Aorta (tissue), 5 donors: ENCODE measurements around the gene KDM5B. TPM values are rescaled to one million over a fixed set of nuclear protein-coding genes. Genes with fewer than 3 reads are reported as not detected.
"Not testable (repeated sequence)": the region's sequence is repeated elsewhere in the genome, so short reads cannot be mapped to it uniquely, and the experiment has no call there.

ENCODE experiments used
- ATAC-seq: fragments of 200-7000 bp; cut with Tn5 transposase; one replicate; pipeline ENCODE4 v1.9.1; 2022; ENCODE audit warnings: moderate library complexity; ENCODE audit not compliant: low FRiP score
- DNase-seq, 2 donors: peaks; one replicate each; pipeline ENCODE4 v3.0.0-alpha.2; 2020
- H3K27ac ChIP-seq, 2 donors: one replicate each; pipeline ENCODE4 v1.5.1; 2013; ENCODE audit warnings: low read length in 2 of 2, mild to moderate bottlenecking in 2 of 2, moderate library complexity in 2 of 2, control low read depth in 1 of 2, inconsistent platforms in 1 of 2, low read depth in 1 of 2
- H3K27me3 ChIP-seq, 2 donors: one replicate each; pipeline ENCODE4 v1.6.1; 2013; ENCODE audit warnings: control low read depth in 1 of 2, low read length in 1 of 2, mild to moderate bottlenecking in 1 of 2, moderate library complexity in 1 of 2; ENCODE audit not compliant: insufficient read depth in 2 of 2, control insufficient read depth in 1 of 2
- H3K36me3 ChIP-seq, 2 donors: one replicate each; pipeline ENCODE4 v1.6.1; 2013; ENCODE audit warnings: control low read depth in 1 of 2, low read length in 1 of 2, mild to moderate bottlenecking in 1 of 2; ENCODE audit not compliant: insufficient read depth in 2 of 2, control insufficient read depth in 1 of 2
- H3K4me1 ChIP-seq, 2 donors: one replicate each; pipeline ENCODE4 v1.6.1; 2013; ENCODE audit warnings: low read length in 2 of 2, control low read depth in 1 of 2, mild to moderate bottlenecking in 1 of 2, moderate library complexity in 1 of 2; ENCODE audit not compliant: insufficient read depth in 2 of 2, control insufficient read depth in 1 of 2
- H3K4me3 ChIP-seq, 2 donors: one replicate each; pipeline ENCODE4 v1.5.1; 2013; ENCODE audit warnings: low read length in 2 of 2, control low read depth in 1 of 2, mild to moderate bottlenecking in 1 of 2
- H3K9me3 ChIP-seq: one replicate; pipeline ENCODE4 v1.6.1; 2013; ENCODE audit warnings: mild to moderate bottlenecking, low read length; ENCODE audit not compliant: control insufficient read depth
- WGBS, 2 donors: extraction: QIAGEN DNeasy Blood & Tissue Kit; methylation state at CpG; one replicate each; pipeline ENCODE4 v1.1.7; 2013; 5-methylcytosine and 5-hydroxymethylcytosine counted together
- intact Hi-C, 2 donors: fragments of 100-400 bp; cut with DNase I; formaldehyde crosslinking; loops; one replicate each; pipeline versions ENCODE4 v1.14.2 to v1.15.0; 2022
- polyA plus RNA-seq, 2 donors: library from polyadenylated mRNA; stranded (reverse); fragments of 200-250 nt; gene quantifications; one replicate each; pipeline ENCODE4 v1.2.3, GENCODE V29; 2013
- total RNA-seq, 2 donors: library from RNA; stranded (reverse); fragmentation: NEBNext Ultra II Directional; extraction: Animal tissue kit (Norgen Biotek cat#: 25700); gene quantifications; one replicate each; pipeline ENCODE4 v1.2.1, GENCODE V29; 2021
- donor health status: healthy with polysubstance abuse.
- donor health status: Bipolar disorder and iron deficiency.
- donor health status: DM: no; HTN: no; CAD: no.
- donor health status: DM: no; HTN: no; CAD: no.
- donor health status: DM: yes; HTN: yes; CAD: no.

Gene KDM5B
- total and polyA plus RNA-seq, 4 donors = 3.1 to 75.6 (median 33.1) TPM

- Histone ChIP-seq H3K36me3 (no peaks in the 10 kb centered on the region), H3K27ac (no peak overlapping the region), H3K9me3 (no peaks in the 10 kb centered on the region), H3K27me3 (no peaks in the 10 kb centered on the region), H3K4me3 (no peak overlapping the region), H3K4me1 (peaks cover 0 to 7% of the 10 kb centered on the region in 2 donors)
- DNase-seq (no peak), ATAC-seq (no peak)
- 94 to 98% methylated on average over 2 of the region's 2 CpGs for WGBS, 2 donors
- intact Hi-C loops = no loop called here
These were observed 7.0 kb downstream of the KDM5B start for GRCh38 chr1:202801175-202801574.

- no peak for ATAC-seq
These were observed 7.5 kb downstream of the KDM5B start for GRCh38 chr1:202800742-202801141.

DNA sequence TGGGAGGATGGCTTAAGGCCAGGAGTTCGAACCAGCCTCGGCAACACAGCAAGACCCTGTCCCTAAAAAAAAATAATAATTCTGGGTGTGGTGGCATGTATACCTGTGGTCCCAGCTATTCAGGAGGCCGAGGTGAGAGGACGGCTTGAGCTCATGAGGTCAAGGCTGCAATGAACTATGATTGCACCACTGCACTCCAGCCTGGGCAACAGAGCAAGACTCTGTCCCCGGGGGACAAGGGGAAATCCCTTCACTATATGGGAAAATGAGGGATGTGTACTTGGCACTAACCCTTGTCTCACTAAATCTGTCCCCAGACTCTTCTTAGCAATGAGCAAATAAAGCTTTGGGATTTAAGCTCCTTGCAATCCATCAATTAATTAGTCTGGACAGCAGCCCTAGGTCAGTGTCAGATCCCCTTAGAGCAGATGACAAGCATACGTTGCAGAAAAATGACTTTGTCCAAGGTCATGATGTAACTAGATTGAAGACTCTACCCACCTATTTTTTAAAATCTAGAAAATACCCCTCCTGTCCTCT is 9.4 kb downstream of the KDM5B start:
- H3K27ac ChIP-seq = no peak overlapping the region
- intact Hi-C loops = no loop called here
- WGBS, 2 donors = 75 to 85% methylated on average over 6 of the region's 6 CpGs
- DNase-seq (no peak), ATAC-seq (no peak)
- H3K4me1 ChIP-seq = peaks cover 0 to 3% of the 10 kb centered on the region in 2 donors
- H3K36me3 ChIP-seq = no peaks in the 10 kb centered on the region
- no peaks in the 10 kb centered on the region for H3K27me3 ChIP-seq
- no peak overlapping the region for H3K4me3 ChIP-seq
- no peaks in the 10 kb centered on the region for H3K9me3 ChIP-seq

More at GRCh38 chr1:202800742-202801141, 7.5 kb downstream of the KDM5B start:
- DNase-seq = no peak
- Histone ChIP-seq H3K4me1 (peaks cover 0 to 3% of the 10 kb centered on the region in 2 donors), H3K27me3 (no peaks in the 10 kb centered on the region), H3K36me3 (no peaks in the 10 kb centered on the region), H3K9me3 (no peaks in the 10 kb centered on the region), H3K27ac (no peak overlapping the region), H3K4me3 (no peak overlapping the region)
- intact Hi-C loops = no loop called here
- 78 to 85% methylated on average over 1 of the region's 1 CpG for WGBS, 2 donors

- WGBS, 2 donors = 93 to 94% methylated on average over 4 of the region's 4 CpGs
- intact Hi-C loops = no loop called here
- no peak overlapping the region for H3K27ac ChIP-seq
- H3K9me3 ChIP-seq = no peaks in the 10 kb centered on the region
- DNase-seq = no peak
- no peaks in the 10 kb centered on the region for H3K27me3 ChIP-seq
- ATAC-seq = no peak
- H3K4me1 ChIP-seq = peaks cover 0 to 3% of the 10 kb centered on the region in 2 donors
- H3K4me3 ChIP-seq = no peak overlapping the region
- no peaks in the 10 kb centered on the region for H3K36me3 ChIP-seq
These were observed 10.0 kb downstream of the KDM5B start for GRCh38 chr1:202798260-202798659.

GRCh38 chr1:202796670-202797069 is 11.6 kb downstream of the KDM5B start:
- H3K36me3 ChIP-seq = no peaks in the 10 kb centered on the region
- ATAC-seq = no peak
- H3K4me1 ChIP-seq = peaks cover 0 to 3% of the 10 kb centered on the region in 2 donors
- intact Hi-C loops = no loop called here
- H3K27me3 ChIP-seq = no peaks in the 10 kb centered on the region
- H3K4me3 ChIP-seq = no peak overlapping the region
- no peak for DNase-seq
- H3K27ac ChIP-seq = no peak overlapping the region
- no peaks in the 10 kb centered on the region for H3K9me3 ChIP-seq
- WGBS, 2 donors = 90 to 93% methylated on average over 7 of the region's 7 CpGs

GRCh38 chr1:202794931-202795330 is 13.3 kb downstream of the KDM5B start:
- WGBS, 2 donors = 94% methylated on average over 6 of the region's 6 CpGs
- H3K36me3 ChIP-seq, H3K9me3 ChIP-seq, intact Hi-C loops, H3K27me3 ChIP-seq, ATAC-seq, H3K27ac ChIP-seq, H3K4me3 ChIP-seq, H3K4me1 ChIP-seq, DNase-seq: not testable (repeated sequence)

- intact Hi-C loops = no loop called here
- H3K27ac ChIP-seq = no peak overlapping the region
- no peak overlapping the region for H3K4me3 ChIP-seq
- no peaks in the 10 kb centered on the region for H3K27me3 ChIP-seq
- no peaks in the 10 kb centered on the region for H3K9me3 ChIP-seq
- ATAC-seq (no peak), DNase-seq (no peak)
- H3K4me1 ChIP-seq = peaks cover 0 to 3% of the 10 kb centered on the region in 2 donors
- H3K36me3 ChIP-seq = no peaks in the 10 kb centered on the region
These were observed 14.0 kb downstream of the KDM5B start for GRCh38 chr1:202794051-202794740.

- no peak for ATAC-seq
- intact Hi-C loops = no loop called here
- H3K27ac ChIP-seq = no peak overlapping the region
- H3K36me3 ChIP-seq = no peaks in the 10 kb centered on the region
- H3K4me1 ChIP-seq = no peaks in the 10 kb centered on the region
- 77 to 83% methylated on average over 4 of the region's 4 CpGs for WGBS, 2 donors
- H3K4me3 ChIP-seq = no peak overlapping the region
- no peaks in the 10 kb centered on the region for H3K9me3 ChIP-seq
- DNase-seq = no peak
- H3K27me3 ChIP-seq = no peaks in the 10 kb centered on the region
These were observed 17.0 kb downstream of the KDM5B start for GRCh38 chr1:202791077-202791747.

GRCh38 chr1:202788800-202789199 is 19.4 kb downstream of the KDM5B start:
- no peaks in the 10 kb centered on the region for H3K9me3 ChIP-seq
- intact Hi-C loops = no loop called here
- no peaks in the 10 kb centered on the region for H3K4me1 ChIP-seq
- 71 to 79% methylated on average over 3 of the region's 3 CpGs for WGBS, 2 donors
- no peaks in the 10 kb centered on the region for H3K27me3 ChIP-seq
- DNase-seq = no peak
- no peaks in the 10 kb centered on the region for H3K36me3 ChIP-seq
- no peak overlapping the region for H3K27ac ChIP-seq
- no peak for ATAC-seq
- no peak overlapping the region for H3K4me3 ChIP-seq
